Smooth muscle cell (in vitro differentiated cells): ENCODE results near the gene SESN2. TPM values are rescaled to one million over a fixed set of nuclear protein-coding genes. Genes with fewer than 3 reads are reported as not detected.

Experiments
- DNase-seq: peaks from one replicate; lab custom pipeline; 2025; ENCODE audit not compliant: unreplicated experiment; lab: John Stamatoyannopoulos, UW
- H2AFZ ChIP-seq: fragments of 200-600 bp; sonication (generic); 2 replicates; pipeline ENCODE4 v1.6.0; 2016; ENCODE audit warnings: antibody characterized with exemption, low read depth, mild to moderate bottlenecking
- H3F3A ChIP-seq: fragments of 200-600 bp; sonication (generic); 2 replicates; pipeline ENCODE4 v1.6.0; 2017; ENCODE audit warnings: antibody characterized with exemption, low read depth
- H3K27ac ChIP-seq: fragments of 200-600 bp; sonication (generic); 2 replicates; pipeline ENCODE4 v1.5.1; 2016; ENCODE audit warnings: low read depth, mild to moderate bottlenecking
- H3K27me3 ChIP-seq: fragments of 200-600 bp; sonication (generic); 2 replicates; pipeline ENCODE4 v1.6.1; 2016; ENCODE audit warnings: low read depth, mild to moderate bottlenecking
- H3K36me3 ChIP-seq: fragments of 200-600 bp; sonication (generic); 2 replicates; pipeline ENCODE4 v1.5.1; 2016; ENCODE audit warnings: low read depth
- H3K4me1 ChIP-seq: fragments of 200-600 bp; sonication (generic); 2 replicates; pipeline ENCODE4 v1.5.1; 2016; ENCODE audit warnings: low read depth
- H3K4me2 ChIP-seq: fragments of 200-600 bp; sonication (generic); 2 replicates; pipeline ENCODE4 v1.6.0; 2016; ENCODE audit warnings: mild to moderate bottlenecking
- H3K4me3 ChIP-seq: fragments of 200-600 bp; sonication (generic); 2 replicates; pipeline ENCODE4 v1.5.1; 2016; ENCODE audit warnings: mild to moderate bottlenecking
- H3K79me2 ChIP-seq: fragments of 200-600 bp; sonication (generic); 2 replicates; pipeline ENCODE4 v1.6.0; 2016; ENCODE audit warnings: low read depth, mild to moderate bottlenecking
- H3K9ac ChIP-seq: fragments of 200-600 bp; sonication (generic); 2 replicates; pipeline ENCODE4 v1.6.0; 2016; ENCODE audit warnings: low read depth
- H3K9me3 ChIP-seq: fragments of 200-600 bp; sonication (generic); replicated peaks from 2 replicates; pipeline ENCODE4 v1.5.1; 2016; ENCODE audit warnings: low read depth
- H4K20me1 ChIP-seq: fragments of 200-600 bp; sonication (generic); 2 replicates; pipeline ENCODE4 v1.6.0; 2016; ENCODE audit warnings: low read depth
- CTCF ChIP-seq: fragments of 200-600 bp; sonication (generic); IDR thresholded peaks from 2 replicates; pipeline ENCODE4 v1.5.1; 2017; ENCODE audit warnings: borderline replicate concordance, mild to moderate bottlenecking, antibody characterized with exemption; ENCODE audit not compliant: insufficient read depth, poor library complexity, severe bottlenecking
- WGBS: methylation state at CpG from one replicate; pipeline ENCODE4 v1.1.7; 2016; ENCODE audit warnings: low lambda C conversion rate; 5-methylcytosine and 5-hydroxymethylcytosine counted together
- polyA plus RNA-seq: library from polyadenylated mRNA; unstranded; fragments of >200 nt; fragmentation: Nextera tagmentation; extraction: Ambion mirVana; gene quantifications from 2 replicates; pipeline ENCODE4 v1.2.1, GENCODE V29; 2016
- total RNA-seq: library from RNA; depleted of rRNA; stranded (reverse); fragments of >200 nt; gene quantifications from 2 replicates; pipeline ENCODE4 v1.2.3, GENCODE V29; 2014

Gene SESN2
- total and polyA plus RNA-seq, 2 experiments from 2014 or later: 30.8 to 42.8 TPM

- Histone ChIP-seq H3K9me3 (no peaks in the 10 kb centered on the region), H3K9ac (no peak overlapping the region), H3K4me2 (no peak overlapping the region), H3K4me1 (no peaks in the 10 kb centered on the region), H3K79me2 (peaks cover 22% of the 10 kb centered on the region), H3F3A (peaks cover 8% of the 10 kb centered on the region), H3K4me3 (no peak overlapping the region), H2AFZ (no peak overlapping the region), H4K20me1 (no peaks in the 10 kb centered on the region), H3K27ac (no peak overlapping the region), H3K36me3 (no peaks in the 10 kb centered on the region), H3K27me3 (no peaks in the 10 kb centered on the region)
- TF ChIP-seq CTCF: no peak
- no peak for DNase-seq
- 96% methylated on average over 4 of the region's 4 CpGs for WGBS
Observed at GRCh38 chr1:28240024-28240423, 19.3 kb upstream of the SESN2 start.

- Histone ChIP-seq H3K4me1 (no peaks in the 10 kb centered on the region), H4K20me1 (no peaks in the 10 kb centered on the region), H3K36me3 (no peaks in the 10 kb centered on the region), H3K9me3 (no peaks in the 10 kb centered on the region), H3K27me3 (no peaks in the 10 kb centered on the region), H3K79me2 (peaks cover 15% of the 10 kb centered on the region), H3K4me3 (no peak overlapping the region), H3F3A (peaks cover 8% of the 10 kb centered on the region), H3K27ac (peak overlapping the region; percentile 24), H3K4me2 (no peak overlapping the region), H3K9ac (no peak overlapping the region), H2AFZ (no peak overlapping the region)
- no peak for DNase-seq
- no peak for TF ChIP-seq CTCF
- 94% methylated on average over 10 of the region's 10 CpGs for WGBS
Observed at GRCh38 chr1:28241638-28242241, 17.6 kb upstream of the SESN2 start.

GRCh38 chr1:28243685-28244311 is 15.5 kb upstream of the SESN2 start:
- H3K4me1 ChIP-seq: peaks cover 14% of the 10 kb centered on the region
- no peaks in the 10 kb centered on the region for H3K36me3 ChIP-seq
- no peak overlapping the region for H2AFZ ChIP-seq
- H3K9ac ChIP-seq: no peak overlapping the region
- H3K27ac ChIP-seq: no peak overlapping the region
- WGBS: 97% methylated on average over 2 of the region's 2 CpGs
- TF ChIP-seq CTCF: no peak
- no peak overlapping the region for H3K4me3 ChIP-seq
- H3F3A ChIP-seq: peaks cover 8% of the 10 kb centered on the region
- H3K79me2 ChIP-seq: no peaks in the 10 kb centered on the region
- no peaks in the 10 kb centered on the region for H3K27me3 ChIP-seq
- no peaks in the 10 kb centered on the region for H4K20me1 ChIP-seq
- DNase-seq: no peak
- H3K4me2 ChIP-seq: no peak overlapping the region
- H3K9me3 ChIP-seq: no peaks in the 10 kb centered on the region
